GM12874 (cell line): ENCODE measurements around the gene ZNF335.

Experiments
- TF ChIP-seq, protein P1 (sequence below): IDR thresholded peaks from 2 replicates; pipeline ENCODE4 v1.5.1; 2011; ENCODE audit warnings: low read depth, mild to moderate bottlenecking, control low read depth, low read length, moderate library complexity; ENCODE audit not compliant: insufficient read depth

Gene ZNF335

DNA sequence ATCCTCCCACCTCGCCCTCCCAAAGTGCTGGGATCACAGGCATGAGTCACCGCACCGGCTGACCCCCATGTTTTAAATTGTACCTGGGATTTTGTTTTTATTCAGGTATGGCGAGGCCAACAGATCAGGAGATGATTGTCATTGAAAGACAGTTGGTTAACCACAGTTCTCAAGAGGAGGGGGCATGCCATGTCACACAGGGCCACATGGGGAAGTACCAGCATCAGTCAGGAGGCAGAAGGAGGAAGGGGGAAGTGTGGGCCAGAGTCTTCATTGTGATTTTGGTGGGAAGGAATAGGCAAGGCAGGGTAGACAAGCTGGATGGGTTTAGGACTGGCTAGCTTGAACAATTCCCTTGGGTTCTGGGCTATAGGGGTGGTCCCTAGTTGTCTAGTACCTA is 26.8 kb upstream of the ZNF335 start:
- TF ChIP-seq, protein P1, sequence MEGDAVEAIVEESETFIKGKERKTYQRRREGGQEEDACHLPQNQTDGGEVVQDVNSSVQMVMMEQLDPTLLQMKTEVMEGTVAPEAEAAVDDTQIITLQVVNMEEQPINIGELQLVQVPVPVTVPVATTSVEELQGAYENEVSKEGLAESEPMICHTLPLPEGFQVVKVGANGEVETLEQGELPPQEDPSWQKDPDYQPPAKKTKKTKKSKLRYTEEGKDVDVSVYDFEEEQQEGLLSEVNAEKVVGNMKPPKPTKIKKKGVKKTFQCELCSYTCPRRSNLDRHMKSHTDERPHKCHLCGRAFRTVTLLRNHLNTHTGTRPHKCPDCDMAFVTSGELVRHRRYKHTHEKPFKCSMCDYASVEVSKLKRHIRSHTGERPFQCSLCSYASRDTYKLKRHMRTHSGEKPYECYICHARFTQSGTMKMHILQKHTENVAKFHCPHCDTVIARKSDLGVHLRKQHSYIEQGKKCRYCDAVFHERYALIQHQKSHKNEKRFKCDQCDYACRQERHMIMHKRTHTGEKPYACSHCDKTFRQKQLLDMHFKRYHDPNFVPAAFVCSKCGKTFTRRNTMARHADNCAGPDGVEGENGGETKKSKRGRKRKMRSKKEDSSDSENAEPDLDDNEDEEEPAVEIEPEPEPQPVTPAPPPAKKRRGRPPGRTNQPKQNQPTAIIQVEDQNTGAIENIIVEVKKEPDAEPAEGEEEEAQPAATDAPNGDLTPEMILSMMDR = no peak

DNA sequence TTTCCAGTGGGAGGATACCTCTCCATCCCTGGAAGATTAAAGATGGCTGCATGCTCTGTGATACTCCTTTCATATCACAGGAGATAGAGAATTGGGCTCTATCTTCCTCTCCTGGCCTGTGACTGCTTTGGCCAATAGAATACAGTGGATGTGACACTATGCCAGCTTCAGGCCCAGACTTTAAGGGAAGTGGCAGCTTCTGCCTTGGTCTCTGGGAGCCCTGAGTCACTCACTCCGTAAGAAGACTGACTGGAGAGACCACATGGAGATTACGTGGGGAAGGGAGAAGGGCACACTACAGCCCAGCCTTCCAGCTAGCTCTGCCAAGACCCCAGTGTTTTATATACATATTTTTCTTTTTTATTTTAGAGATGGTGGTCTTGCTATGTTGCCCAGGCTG is 26.3 kb upstream of the ZNF335 start:
- TF ChIP-seq, protein P1 = no peak

GRCh38 chr20:45997187-45997586 is 25.2 kb upstream of the ZNF335 start:
- TF ChIP-seq, protein P1 = no peak

GRCh38 chr20:45994761-45995493 is 22.9 kb upstream of the ZNF335 start:
- TF ChIP-seq, protein P1 = no peak

- TF ChIP-seq, protein P1 = no peak
Observed at GRCh38 chr20:45993197-45993951, 21.4 kb upstream of the ZNF335 start.

DNA sequence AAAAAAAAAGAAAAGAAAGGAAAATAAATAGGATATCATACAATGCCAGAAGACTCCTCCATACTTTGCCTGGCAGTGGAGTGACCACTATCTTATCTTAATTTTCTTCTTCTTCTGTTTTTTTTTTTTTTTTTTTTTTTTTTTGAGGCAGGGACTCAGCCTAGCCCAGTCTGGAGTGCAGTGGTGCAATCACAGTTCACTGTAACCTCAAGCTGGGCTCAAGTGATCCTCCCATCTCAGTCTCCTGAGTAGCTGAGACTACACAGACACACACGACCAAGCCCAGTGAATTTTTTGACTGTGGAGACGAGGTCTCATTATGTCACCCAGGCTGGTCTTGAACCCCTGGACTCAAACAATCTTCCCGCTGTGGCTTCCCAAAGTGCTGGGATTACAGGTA is 19.6 kb upstream of the ZNF335 start:
- TF ChIP-seq, protein P1 = no peak

GRCh38 chr20:45987108-45987780 is 15.2 kb upstream of the ZNF335 start:
- TF ChIP-seq, protein P1 = peak; percentile 92
